ENCODE measurements around the gene PLEKHA3.

The PLEKHA3 gene

GRCh38 chr2:178498137-178498536 is 17.9 kb downstream of the PLEKHA3 start:
- no peaks in the 10 kb centered on the region for H3K9me3 ChIP-seq (ENCODE audit: control insufficient read depth, low read length)
- no peak overlapping the region for H3K27ac ChIP-seq
- no peak overlapping the region for H2AFZ ChIP-seq
- no peaks in the 10 kb centered on the region for H3K4me1 ChIP-seq
- H3K4me3 ChIP-seq (ENCODE audit: low read depth, low read length), result no peak overlapping the region
- no peaks in the 10 kb centered on the region for H3K27me3 ChIP-seq (ENCODE audit: control insufficient read depth, insufficient read depth, low read length)
- peaks cover 2% of the 10 kb centered on the region for H3K79me2 ChIP-seq
- no peak overlapping the region for H3K4me2 ChIP-seq (ENCODE audit: low read length)
- H3K36me3 ChIP-seq (ENCODE audit: control insufficient read depth, insufficient read depth, low read length), result no peaks in the 10 kb centered on the region
- TF ChIP-seq, protein P1, sequence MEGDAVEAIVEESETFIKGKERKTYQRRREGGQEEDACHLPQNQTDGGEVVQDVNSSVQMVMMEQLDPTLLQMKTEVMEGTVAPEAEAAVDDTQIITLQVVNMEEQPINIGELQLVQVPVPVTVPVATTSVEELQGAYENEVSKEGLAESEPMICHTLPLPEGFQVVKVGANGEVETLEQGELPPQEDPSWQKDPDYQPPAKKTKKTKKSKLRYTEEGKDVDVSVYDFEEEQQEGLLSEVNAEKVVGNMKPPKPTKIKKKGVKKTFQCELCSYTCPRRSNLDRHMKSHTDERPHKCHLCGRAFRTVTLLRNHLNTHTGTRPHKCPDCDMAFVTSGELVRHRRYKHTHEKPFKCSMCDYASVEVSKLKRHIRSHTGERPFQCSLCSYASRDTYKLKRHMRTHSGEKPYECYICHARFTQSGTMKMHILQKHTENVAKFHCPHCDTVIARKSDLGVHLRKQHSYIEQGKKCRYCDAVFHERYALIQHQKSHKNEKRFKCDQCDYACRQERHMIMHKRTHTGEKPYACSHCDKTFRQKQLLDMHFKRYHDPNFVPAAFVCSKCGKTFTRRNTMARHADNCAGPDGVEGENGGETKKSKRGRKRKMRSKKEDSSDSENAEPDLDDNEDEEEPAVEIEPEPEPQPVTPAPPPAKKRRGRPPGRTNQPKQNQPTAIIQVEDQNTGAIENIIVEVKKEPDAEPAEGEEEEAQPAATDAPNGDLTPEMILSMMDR (IDR thresholded peaks at IDR 0.05), result no peak
- no peak overlapping the region for H3K9ac ChIP-seq

GRCh38 chr2:178499640-178500039 is 19.4 kb downstream of the PLEKHA3 start:
- Histone ChIP-seq H3K4me3 (ENCODE audit: low read depth, low read length) (no peak overlapping the region), H3K9ac (no peak overlapping the region), H3K36me3 (ENCODE audit: control insufficient read depth, insufficient read depth, low read length) (no peaks in the 10 kb centered on the region), H3K4me1 (no peaks in the 10 kb centered on the region), H3K27ac (no peak overlapping the region), H3K27me3 (ENCODE audit: control insufficient read depth, insufficient read depth, low read length) (no peaks in the 10 kb centered on the region), H3K79me2 (peaks cover 2% of the 10 kb centered on the region), H2AFZ (no peak overlapping the region), H3K4me2 (ENCODE audit: low read length) (no peak overlapping the region), H3K9me3 (ENCODE audit: control insufficient read depth, low read length) (no peaks in the 10 kb centered on the region)
- TF ChIP-seq, protein P1 (IDR thresholded peaks at IDR 0.05), result no peak

DNA sequence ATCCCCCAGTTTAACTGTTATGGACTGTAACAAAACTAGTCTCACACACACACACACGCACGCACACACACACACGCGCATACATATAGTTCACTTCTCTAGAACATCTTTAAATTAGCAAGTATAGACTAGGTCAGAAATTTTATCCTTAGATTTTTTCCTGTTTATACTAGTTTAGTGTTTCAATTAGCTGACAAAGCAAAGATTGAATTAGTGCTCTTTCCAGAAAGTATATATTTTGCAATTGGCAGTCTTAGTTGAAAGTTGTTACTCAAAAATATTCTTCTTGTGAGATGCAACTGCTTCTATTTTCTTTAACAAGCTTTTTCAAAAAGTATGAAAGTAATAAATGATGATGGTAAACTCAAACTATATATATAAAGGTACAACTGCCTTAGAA is 22.5 kb downstream of the PLEKHA3 start:
- H3K79me2 ChIP-seq, result peaks cover 2% of the 10 kb centered on the region
- no peak overlapping the region for H2AFZ ChIP-seq
- H3K9ac ChIP-seq, result no peak overlapping the region
- H3K4me2 ChIP-seq (ENCODE audit: low read length), result no peak overlapping the region
- no peaks in the 10 kb centered on the region for H3K27me3 ChIP-seq (ENCODE audit: control insufficient read depth, insufficient read depth, low read length)
- no peaks in the 10 kb centered on the region for H3K9me3 ChIP-seq (ENCODE audit: control insufficient read depth, low read length)
- no peak overlapping the region for H3K4me3 ChIP-seq (ENCODE audit: low read depth, low read length)
- no peaks in the 10 kb centered on the region for H3K36me3 ChIP-seq (ENCODE audit: control insufficient read depth, insufficient read depth, low read length)
- no peaks in the 10 kb centered on the region for H3K4me1 ChIP-seq
- TF ChIP-seq, protein P1 (IDR thresholded peaks at IDR 0.05), result no peak
- no peak overlapping the region for H3K27ac ChIP-seq

- Histone ChIP-seq H3K27me3 (ENCODE audit: control insufficient read depth, insufficient read depth, low read length) (no peaks in the 10 kb centered on the region), H3K27ac (no peak overlapping the region), H3K4me1 (no peaks in the 10 kb centered on the region), H3K9me3 (ENCODE audit: control insufficient read depth, low read length) (no peaks in the 10 kb centered on the region), H3K4me3 (ENCODE audit: low read depth, low read length) (no peak overlapping the region), H3K9ac (no peak overlapping the region), H3K4me2 (ENCODE audit: low read length) (no peak overlapping the region), H3K36me3 (ENCODE audit: control insufficient read depth, insufficient read depth, low read length) (no peaks in the 10 kb centered on the region), H2AFZ (no peak overlapping the region), H3K79me2 (peaks cover 5% of the 10 kb centered on the region)
- TF ChIP-seq, protein P1 (IDR thresholded peaks at IDR 0.05), result no peak
These were observed 25.8 kb downstream of the PLEKHA3 start for GRCh38 chr2:178506101-178506500.

- TF ChIP-seq, protein P1 (IDR thresholded peaks at IDR 0.05), result no peak
- Histone ChIP-seq H2AFZ (no peak overlapping the region), H3K4me1 (no peaks in the 10 kb centered on the region), H3K9ac (no peak overlapping the region), H3K9me3 (ENCODE audit: control insufficient read depth, low read length) (no peaks in the 10 kb centered on the region), H3K36me3 (ENCODE audit: control insufficient read depth, insufficient read depth, low read length) (no peaks in the 10 kb centered on the region), H3K4me3 (ENCODE audit: low read depth, low read length) (no peak overlapping the region), H3K4me2 (ENCODE audit: low read length) (no peak overlapping the region), H3K79me2 (peaks cover 4% of the 10 kb centered on the region), H3K27me3 (ENCODE audit: control insufficient read depth, insufficient read depth, low read length) (no peaks in the 10 kb centered on the region), H3K27ac (no peak overlapping the region)
These were observed 26.3 kb downstream of the PLEKHA3 start for GRCh38 chr2:178506524-178506923.
